HepG2 (cell line): Measurements from ENCODE around the gene TBC1D10B. TPM values are rescaled to one million over a fixed set of nuclear protein-coding genes. Genes with fewer than 3 reads are reported as not detected.
A peak's percentile ranks its signal among the peaks of the same experiment; 100 is the strongest.

Source experiments
- ATM ChIP-seq: fragments of 450-650 bp; IDR thresholded peaks from 2 replicates; pipeline ENCODE4 v1.7.1; 2017; ENCODE audit warnings: mild to moderate bottlenecking, borderline replicate concordance
- E2F1 ChIP-seq: sonication (generic); formaldehyde crosslinking; IDR thresholded peaks from 2 replicates; pipeline ENCODE4 v1.5.0; 2020; ENCODE audit warnings: missing genetic modification reagents
- FOXA3 ChIP-seq: IDR thresholded peaks from 2 replicates; pipeline ENCODE4 v1.6.1; 2016; ENCODE audit warnings: missing genetic modification reagents, missing compliant biosample characterization
- GABPB1 ChIP-seq: IDR thresholded peaks from 2 replicates; pipeline ENCODE4 v1.6.1; 2016; ENCODE audit warnings: mild to moderate bottlenecking, missing genetic modification reagents, moderate library complexity, missing compliant biosample characterization
- HIVEP1 ChIP-seq: sonication (generic); formaldehyde crosslinking; IDR thresholded peaks from 2 replicates; pipeline ENCODE4 v1.4.0; 2020; ENCODE audit warnings: mild to moderate bottlenecking, missing genetic modification reagents
- IKZF1 ChIP-seq: fragments of 450-650 bp; IDR thresholded peaks from 2 replicates; pipeline ENCODE4 v1.7.1; 2016
- MAFF ChIP-seq: IDR thresholded peaks from 2 replicates; pipeline ENCODE4 v1.6.1; 2011; ENCODE audit warnings: low read depth, low read length, improper control_type of control experiment
- PITX1 ChIP-seq: sonication (generic); formaldehyde crosslinking; IDR thresholded peaks from 2 replicates; pipeline ENCODE4 v1.5.1; 2020; ENCODE audit warnings: mild to moderate bottlenecking, missing genetic modification reagents
- RAD21 ChIP-seq: fragments of 450-650 bp; formaldehyde crosslinking; IDR thresholded peaks from 2 replicates; pipeline ENCODE4 v1.5.0; 2020; ENCODE audit warnings: mild to moderate bottlenecking
- SIN3B ChIP-seq: fragments of 150-350 bp; IDR thresholded peaks from 2 replicates; pipeline ENCODE4 v1.6.1; 2014; ENCODE audit warnings: low read length
- SIX4 ChIP-seq: sonication (generic); formaldehyde crosslinking; IDR thresholded peaks from 2 replicates; pipeline ENCODE4 v1.4.0; 2020; ENCODE audit warnings: missing genetic modification reagents
- SOX13 ChIP-seq, 3 experiments: fragments of 450-650 bp in 1 of 3; sonication (generic) in 1 of 3; formaldehyde crosslinking in 1 of 3; IDR thresholded peaks in 2 of 3; conservative IDR thresholded peaks in 1 of 3; 2 replicates each; pipeline versions ENCODE4 v1.5.0 to v1.6.1; 2016 to 2020; ENCODE audit warnings: antibody characterized with exemption in 1 of 3, mild to moderate bottlenecking in 1 of 3, missing compliant biosample characterization in 1 of 3, missing genetic modification reagents in 1 of 3, moderate library complexity in 1 of 3
- TAF15 ChIP-seq: fragments of 200-400 bp; formaldehyde crosslinking; IDR thresholded peaks from one replicate; pipeline ENCODE4 v1.6.1; 2018; ENCODE audit warnings: mild to moderate bottlenecking, low read depth, low read length; ENCODE audit not compliant: poor library complexity, severe bottlenecking
- ZNF121 ChIP-seq: sonication (generic); formaldehyde crosslinking; IDR thresholded peaks from 2 replicates; pipeline ENCODE4 v1.5.0; 2020; ENCODE audit warnings: mild to moderate bottlenecking, missing genetic modification reagents
- ZNF251 ChIP-seq: sonication (generic); formaldehyde crosslinking; IDR thresholded peaks from 2 replicates; pipeline ENCODE4 v1.9.0; 2021; ENCODE audit warnings: mild to moderate bottlenecking, missing genetic modification reagents
- ZNF263 ChIP-seq: sonication (generic); formaldehyde crosslinking; IDR thresholded peaks from 2 replicates; pipeline ENCODE4 v1.4.0; 2020; ENCODE audit warnings: missing genetic modification reagents
- ZNF274 ChIP-seq: sonication (generic); formaldehyde crosslinking; IDR thresholded peaks from 2 replicates; pipeline ENCODE4 v1.5.1; 2020; ENCODE audit warnings: mild to moderate bottlenecking, missing genetic modification reagents
- ZNF343 ChIP-seq: sonication (generic); formaldehyde crosslinking; IDR thresholded peaks from 2 replicates; pipeline ENCODE4 v1.4.0; 2020; ENCODE audit warnings: mild to moderate bottlenecking, missing genetic modification reagents
- ZNF501 ChIP-seq: sonication (generic); formaldehyde crosslinking; IDR thresholded peaks from 2 replicates; pipeline ENCODE4 v1.5.1; 2020; ENCODE audit warnings: mild to moderate bottlenecking, moderate library complexity, missing genetic modification reagents
- ZNF558 ChIP-seq: sonication (generic); formaldehyde crosslinking; IDR thresholded peaks from 2 replicates; pipeline ENCODE4 v1.9.0; 2022; ENCODE audit warnings: mild to moderate bottlenecking, missing genetic modification reagents, borderline replicate concordance
- ZNF576 ChIP-seq: sonication (generic); formaldehyde crosslinking; IDR thresholded peaks from 2 replicates; pipeline ENCODE4 v1.4.0; 2020; ENCODE audit warnings: mild to moderate bottlenecking, missing genetic modification reagents
- ZNF615 ChIP-seq: sonication (generic); formaldehyde crosslinking; IDR thresholded peaks from 2 replicates; pipeline ENCODE4 v1.5.0; 2020; ENCODE audit warnings: mild to moderate bottlenecking, missing genetic modification reagents, borderline replicate concordance
- ZNF660 ChIP-seq: sonication (generic); formaldehyde crosslinking; IDR thresholded peaks from 2 replicates; pipeline ENCODE4 v1.5.1; 2020; ENCODE audit warnings: mild to moderate bottlenecking, low read depth, missing genetic modification reagents, borderline replicate concordance
- ZNF724P ChIP-seq: sonication (generic); formaldehyde crosslinking; IDR thresholded peaks from 2 replicates; pipeline ENCODE4 v1.8.0; 2022; ENCODE audit warnings: missing genetic modification reagents, borderline replicate concordance
- ZNF773 ChIP-seq: sonication (generic); formaldehyde crosslinking; IDR thresholded peaks from 2 replicates; pipeline ENCODE4 v1.4.0; 2020; ENCODE audit warnings: missing genetic modification reagents, borderline replicate concordance
- ZNF839 ChIP-seq: sonication (generic); formaldehyde crosslinking; IDR thresholded peaks from 2 replicates; pipeline ENCODE4 v1.4.0; 2020; ENCODE audit warnings: missing genetic modification reagents, mild to moderate bottlenecking, borderline replicate concordance
- polyA plus RNA-seq, 8 experiments: library from polyadenylated mRNA; depleted of rRNA in 3 of 8; stranded (reverse) in 7 of 8; unstranded in 1 of 8; fragments of >200 nt; fragmentation: Illumina TruSeq in 4 of 8; extraction: Trizol in 4 of 8; gene quantifications; 2 replicates each; pipeline versions ENCODE4 v1.2.1 to v1.2.3, GENCODE V29; 2011 to 2016; ENCODE audit warnings: low read depth in 4 of 8, missing spikeins in 1 of 8, mixed read lengths in 1 of 8; ENCODE audit not compliant: insufficient read depth in 1 of 8
- total RNA-seq, 5 experiments: library from RNA; depleted of rRNA; stranded (reverse); fragments of >200 nt; fragmentation: Illumina TruSeq; extraction: Trizol; gene quantifications; 2 replicates each; pipeline ENCODE4 v1.2.3, GENCODE V29; 2016; ENCODE audit warnings: low read depth in 1 of 5
- TF ChIP-seq, protein P1 (sequence below): IDR thresholded peaks from 2 replicates; pipeline ENCODE4 v1.6.1; 2016; ENCODE audit warnings: missing compliant biosample characterization, missing genetic modification reagents, borderline replicate concordance
- TF ChIP-seq, protein P2 (sequence below): IDR thresholded peaks from 2 replicates; pipeline ENCODE4 v1.6.1; 2016; ENCODE audit warnings: mild to moderate bottlenecking

The TBC1D10B gene
- total and polyA plus RNA-seq, 2 of the 13 experiments (the other 11 are each of a cell fraction or from before 2014, with no cell fraction given): 15.7 to 24.8 TPM

- TF ChIP-seq, protein P1, sequence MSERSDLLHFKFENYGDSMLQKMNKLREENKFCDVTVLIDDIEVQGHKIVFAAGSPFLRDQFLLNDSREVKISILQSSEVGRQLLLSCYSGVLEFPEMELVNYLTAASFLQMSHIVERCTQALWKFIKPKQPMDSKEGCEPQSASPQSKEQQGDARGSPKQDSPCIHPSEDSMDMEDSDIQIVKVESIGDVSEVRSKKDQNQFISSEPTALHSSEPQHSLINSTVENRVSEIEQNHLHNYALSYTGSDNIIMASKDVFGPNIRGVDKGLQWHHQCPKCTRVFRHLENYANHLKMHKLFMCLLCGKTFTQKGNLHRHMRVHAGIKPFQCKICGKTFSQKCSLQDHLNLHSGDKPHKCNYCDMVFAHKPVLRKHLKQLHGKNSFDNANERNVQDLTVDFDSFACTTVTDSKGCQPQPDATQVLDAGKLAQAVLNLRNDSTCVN (CRISPR knock-in tag): no peak
- TF ChIP-seq, protein P2, sequence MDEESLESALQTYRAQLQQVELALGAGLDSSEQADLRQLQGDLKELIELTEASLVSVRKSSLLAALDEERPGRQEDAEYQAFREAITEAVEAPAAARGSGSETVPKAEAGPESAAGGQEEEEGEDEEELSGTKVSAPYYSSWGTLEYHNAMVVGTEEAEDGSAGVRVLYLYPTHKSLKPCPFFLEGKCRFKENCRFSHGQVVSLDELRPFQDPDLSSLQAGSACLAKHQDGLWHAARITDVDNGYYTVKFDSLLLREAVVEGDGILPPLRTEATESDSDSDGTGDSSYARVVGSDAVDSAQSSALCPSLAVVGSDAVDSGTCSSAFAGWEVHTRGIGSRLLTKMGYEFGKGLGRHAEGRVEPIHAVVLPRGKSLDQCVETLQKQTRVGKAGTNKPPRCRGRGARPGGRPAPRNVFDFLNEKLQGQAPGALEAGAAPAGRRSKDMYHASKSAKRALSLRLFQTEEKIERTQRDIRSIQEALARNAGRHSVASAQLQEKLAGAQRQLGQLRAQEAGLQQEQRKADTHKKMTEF (CRISPR knock-in tag): no peak
- TF ChIP-seq RAD21 (CRISPR knock-in tag) (no peak), SOX13 (IDR thresholded peaks at IDR 0.05) (no peak), SOX13 (CRISPR knock-in tag; conservative IDR thresholded peaks at IDR 0.05 in 1 of 2, IDR thresholded peaks at IDR 0.05 in 1 of 2) (peak in 1 of 2 experiments; percentile 23; a peak in 1 of 4 replicates), ZNF501 (CRISPR knock-in tag) (no peak), ZNF263 (CRISPR knock-in tag) (no peak), SIX4 (no peak), ZNF724P (CRISPR knock-in tag) (0 out of 2 replicates have a peak, but pooled peaks have one; percentile 41), HIVEP1 (peak; percentile 44; the same call in 1 of the 2 replicates), ZNF121 (no peak; the same call in 1 of the 2 replicates), ZNF558 (CRISPR knock-in tag) (0 out of 2 replicates have a peak, but pooled peaks have one; percentile 53), E2F1 (CRISPR knock-in tag) (0 out of 2 replicates have a peak, but pooled peaks have one; percentile 2), MAFF (no peak), ZNF343 (CRISPR knock-in tag) (no peak), TAF15 (no peak), GABPB1 (no peak), PITX1 (CRISPR knock-in tag) (no peak; the same call in 1 of the 2 replicates), ZNF773 (0 out of 2 replicates have a peak, but pooled peaks have one; percentile 70), SIN3B (peak; percentile 7; the same call in 1 of the 2 replicates), ZNF615 (CRISPR knock-in tag) (0 out of 2 replicates have a peak, but pooled peaks have one; percentile 23), ZNF251 (CRISPR knock-in tag) (0 out of 2 replicates have a peak, but pooled peaks have one; percentile 29), ZNF274 (CRISPR knock-in tag) (peak; percentile 65; the same call in 1 of the 2 replicates), ZNF660 (CRISPR knock-in tag) (no peak), IKZF1 (no peak), ZNF576 (CRISPR knock-in tag) (0 out of 2 replicates have a peak, but pooled peaks have one; percentile 56), ZNF839 (CRISPR knock-in tag) (0 out of 2 replicates have a peak, but pooled peaks have one; percentile 32), ATM (no peak), FOXA3 (CRISPR knock-in tag) (no peak)
Observed at GRCh38 chr16:30394592-30395154, 24.4 kb upstream of the TBC1D10B start (continued).
